HG03097 (cell line): ENCODE results near the gene JAML.

Source experiments
- ATAC-seq: cut with Tn5 transposase; IDR thresholded peaks from one replicate; pipeline ENCODE4 v1.9.1; 2021; ENCODE audit not compliant: unreplicated experiment, low FRiP score

The JAML gene

GRCh38 chr11:118217575-118217974, 7.2 kb downstream of the JAML start:
- ATAC-seq, result no peak

GRCh38 chr11:118216621-118217481, 8.0 kb downstream of the JAML start:
- ATAC-seq, result no peak

GRCh38 chr11:118215765-118216164, 9.0 kb downstream of the JAML start:
- no peak for ATAC-seq

- ATAC-seq, result no peak
Observed at GRCh38 chr11:118215262-118215661, 9.5 kb downstream of the JAML start.

GRCh38 chr11:118214210-118214914, 10.4 kb downstream of the JAML start:
- no peak for ATAC-seq

GRCh38 chr11:118213781-118214180, 11.0 kb downstream of the JAML start:
- ATAC-seq, result no peak

GRCh38 chr11:118213201-118213600, 11.6 kb downstream of the JAML start:
- no peak for ATAC-seq

GRCh38 chr11:118212781-118213191, 12.0 kb downstream of the JAML start:
- no peak for ATAC-seq

- no peak for ATAC-seq
Observed at GRCh38 chr11:118212131-118212725, 12.6 kb downstream of the JAML start.

- no peak for ATAC-seq
Observed at GRCh38 chr11:118211006-118211405, 13.8 kb downstream of the JAML start.

GRCh38 chr11:118210323-118210722, 14.5 kb downstream of the JAML start:
- no peak for ATAC-seq

- no peak for ATAC-seq
Observed at GRCh38 chr11:118209033-118209432, 15.8 kb downstream of the JAML start.

GRCh38 chr11:118207079-118207478, 17.7 kb downstream of the JAML start:
- no peak for ATAC-seq

GRCh38 chr11:118206391-118207031, 18.3 kb downstream of the JAML start:
- no peak for ATAC-seq

GRCh38 chr11:118205606-118206378, 19.0 kb downstream of the JAML start:
- no peak for ATAC-seq

- ATAC-seq, result peak; percentile 63
Observed at GRCh38 chr11:118202599-118203422, 22.0 kb downstream of the JAML start.

GRCh38 chr11:118201966-118202365, 22.8 kb downstream of the JAML start:
- ATAC-seq, result no peak

GRCh38 chr11:118200901-118201680, 23.7 kb downstream of the JAML start:
- ATAC-seq, result no peak

GRCh38 chr11:118200497-118200896, 24.3 kb downstream of the JAML start:
- ATAC-seq, result no peak
